ENCODE measurements around the gene BTBD8.

GRCh38 chr1:92192246-92192645 lies 112.1 kb downstream of the BTBD8 start:
- no peak for TF ChIP-seq POLR2AphosphoS5 (IDR thresholded peaks at IDR 0.05)
- TF ChIP-seq, protein P1, sequence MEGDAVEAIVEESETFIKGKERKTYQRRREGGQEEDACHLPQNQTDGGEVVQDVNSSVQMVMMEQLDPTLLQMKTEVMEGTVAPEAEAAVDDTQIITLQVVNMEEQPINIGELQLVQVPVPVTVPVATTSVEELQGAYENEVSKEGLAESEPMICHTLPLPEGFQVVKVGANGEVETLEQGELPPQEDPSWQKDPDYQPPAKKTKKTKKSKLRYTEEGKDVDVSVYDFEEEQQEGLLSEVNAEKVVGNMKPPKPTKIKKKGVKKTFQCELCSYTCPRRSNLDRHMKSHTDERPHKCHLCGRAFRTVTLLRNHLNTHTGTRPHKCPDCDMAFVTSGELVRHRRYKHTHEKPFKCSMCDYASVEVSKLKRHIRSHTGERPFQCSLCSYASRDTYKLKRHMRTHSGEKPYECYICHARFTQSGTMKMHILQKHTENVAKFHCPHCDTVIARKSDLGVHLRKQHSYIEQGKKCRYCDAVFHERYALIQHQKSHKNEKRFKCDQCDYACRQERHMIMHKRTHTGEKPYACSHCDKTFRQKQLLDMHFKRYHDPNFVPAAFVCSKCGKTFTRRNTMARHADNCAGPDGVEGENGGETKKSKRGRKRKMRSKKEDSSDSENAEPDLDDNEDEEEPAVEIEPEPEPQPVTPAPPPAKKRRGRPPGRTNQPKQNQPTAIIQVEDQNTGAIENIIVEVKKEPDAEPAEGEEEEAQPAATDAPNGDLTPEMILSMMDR (IDR thresholded peaks at IDR 0.05): no peak
- no peak for TF ChIP-seq POLR2A (IDR thresholded peaks at IDR 0.05)
- TF ChIP-seq EP300 (IDR thresholded peaks at IDR 0.05): no peak

Data from sigmoid colon (tissue), 4 donors.